HL-60 (cell line): ENCODE measurements around the gene PPHLN1.

ENCODE experiments used
- DNase-seq, 2 experiments: peaks; one replicate each; pipeline ENCODE4 v3.0.0-alpha.2; 2010 to 2020; ENCODE audit warnings: low read depth in 1 of 2, low spot score in 1 of 2
- H3K27ac ChIP-seq: fragments of 250-450 bp; sonication (Bioruptor Pico); replicated peaks from 2 replicates; pipeline ENCODE4 v1.5.1; 2020; ENCODE audit warnings: mild to moderate bottlenecking, moderate library complexity
- H3K27me3 ChIP-seq: fragments of 250-450 bp; sonication (Bioruptor Pico); 2 replicates; pipeline ENCODE4 v1.5.1; 2021; ENCODE audit warnings: mild to moderate bottlenecking, moderate library complexity; ENCODE audit not compliant: insufficient read depth, poor library complexity, severe bottlenecking
- H3K4me3 ChIP-seq: replicated peaks from 2 replicates; pipeline ENCODE4 v1.5.1; 2011; ENCODE audit warnings: mild to moderate bottlenecking, control low read depth, low read length; ENCODE audit not compliant: insufficient read depth
- GABPA ChIP-seq: IDR thresholded peaks from 2 replicates; pipeline ENCODE4 v1.6.1; 2012; ENCODE audit warnings: low read depth
- POLR2AphosphoS5 ChIP-seq: IDR thresholded peaks from 2 replicates; pipeline ENCODE4 v1.6.1; 2012; ENCODE audit warnings: low read depth
- REST ChIP-seq: IDR thresholded peaks from 2 replicates; pipeline ENCODE4 v1.6.1; 2012; ENCODE audit warnings: low read depth; ENCODE audit not compliant: insufficient replicate concordance
- SPI1 ChIP-seq: IDR thresholded peaks from 2 replicates; pipeline ENCODE4 v1.6.1; 2012; ENCODE audit warnings: low read depth, mild to moderate bottlenecking, borderline replicate concordance
- TF ChIP-seq, protein P1 (sequence below): IDR thresholded peaks from one replicate; pipeline ENCODE4 v1.5.1; 2011; ENCODE audit warnings: low read length, control low read depth, inconsistent platforms; ENCODE audit not compliant: insufficient read depth

Gene PPHLN1

DNA sequence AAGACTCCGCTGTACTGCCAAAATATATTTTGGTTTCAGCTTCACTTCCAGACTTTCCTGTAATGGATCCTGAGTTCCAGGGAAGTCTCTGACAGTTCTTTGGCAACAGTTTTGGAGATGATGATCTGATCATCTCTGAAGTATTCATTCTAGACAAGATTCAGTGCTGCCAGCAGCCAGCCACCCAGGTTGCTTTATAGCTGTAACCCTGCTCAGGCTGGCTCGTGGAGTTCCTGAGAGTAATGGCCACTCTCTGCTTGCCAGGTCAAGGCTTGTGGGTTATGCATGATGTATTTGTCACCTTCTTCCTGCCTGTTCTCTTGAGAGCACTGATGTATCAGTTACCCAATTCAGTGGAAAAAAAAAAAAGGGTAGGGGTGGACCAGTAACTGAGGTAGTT is 124.3 kb downstream of the PPHLN1 start:
- no peak for DNase-seq
- TF ChIP-seq REST (no peak), SPI1 (no peak), GABPA (no peak), POLR2AphosphoS5 (no peak)
- TF ChIP-seq, protein P1, sequence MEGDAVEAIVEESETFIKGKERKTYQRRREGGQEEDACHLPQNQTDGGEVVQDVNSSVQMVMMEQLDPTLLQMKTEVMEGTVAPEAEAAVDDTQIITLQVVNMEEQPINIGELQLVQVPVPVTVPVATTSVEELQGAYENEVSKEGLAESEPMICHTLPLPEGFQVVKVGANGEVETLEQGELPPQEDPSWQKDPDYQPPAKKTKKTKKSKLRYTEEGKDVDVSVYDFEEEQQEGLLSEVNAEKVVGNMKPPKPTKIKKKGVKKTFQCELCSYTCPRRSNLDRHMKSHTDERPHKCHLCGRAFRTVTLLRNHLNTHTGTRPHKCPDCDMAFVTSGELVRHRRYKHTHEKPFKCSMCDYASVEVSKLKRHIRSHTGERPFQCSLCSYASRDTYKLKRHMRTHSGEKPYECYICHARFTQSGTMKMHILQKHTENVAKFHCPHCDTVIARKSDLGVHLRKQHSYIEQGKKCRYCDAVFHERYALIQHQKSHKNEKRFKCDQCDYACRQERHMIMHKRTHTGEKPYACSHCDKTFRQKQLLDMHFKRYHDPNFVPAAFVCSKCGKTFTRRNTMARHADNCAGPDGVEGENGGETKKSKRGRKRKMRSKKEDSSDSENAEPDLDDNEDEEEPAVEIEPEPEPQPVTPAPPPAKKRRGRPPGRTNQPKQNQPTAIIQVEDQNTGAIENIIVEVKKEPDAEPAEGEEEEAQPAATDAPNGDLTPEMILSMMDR = no peak
- Histone ChIP-seq H3K27ac (no peak overlapping the region), H3K27me3 (no peaks in the 10 kb centered on the region), H3K4me3 (no peak overlapping the region)

DNA sequence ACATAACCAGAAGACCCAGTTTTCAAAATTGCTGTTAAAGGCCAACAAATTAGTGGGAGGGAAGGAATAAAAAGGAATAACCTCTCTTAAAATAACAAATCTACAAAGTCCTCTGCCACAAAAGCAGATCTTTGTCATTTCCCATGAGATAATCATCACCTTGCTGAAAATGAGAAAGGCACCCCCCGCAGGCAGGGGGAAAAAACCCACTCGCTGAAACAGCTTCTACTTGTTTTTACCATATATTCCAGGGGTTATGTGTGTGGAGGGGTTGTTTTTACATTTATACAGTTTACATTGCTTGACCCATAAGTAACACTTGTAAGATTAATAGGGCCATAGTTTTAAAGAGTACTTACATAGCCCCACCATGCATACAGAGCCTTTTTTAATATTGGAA is 132.6 kb downstream of the PPHLN1 start:
- DNase-seq = no peak
- H3K27ac ChIP-seq = no peak overlapping the region
- H3K27me3 ChIP-seq = no peaks in the 10 kb centered on the region
- no peak for TF ChIP-seq SPI1
- no peak for TF ChIP-seq POLR2AphosphoS5
- no peak for TF ChIP-seq GABPA
- TF ChIP-seq, protein P1 = no peak
- TF ChIP-seq REST = no peak
- H3K4me3 ChIP-seq = no peak overlapping the region

- DNase-seq = no peak
- Histone ChIP-seq H3K4me3 (no peak overlapping the region), H3K27me3 (no peaks in the 10 kb centered on the region), H3K27ac (no peak overlapping the region)
- TF ChIP-seq POLR2AphosphoS5 (no peak), GABPA (no peak), REST (no peak), SPI1 (no peak)
- TF ChIP-seq, protein P1 = no peak
Measured at GRCh38 chr12:42459336-42459847, 133.4 kb downstream of the PPHLN1 start.
